ENCODE measurements around the gene HYAL3.
"Not testable (repeated sequence)": the region's sequence is repeated elsewhere in the genome, so short reads cannot be mapped to it uniquely, and the experiment has no call there.

DNA sequence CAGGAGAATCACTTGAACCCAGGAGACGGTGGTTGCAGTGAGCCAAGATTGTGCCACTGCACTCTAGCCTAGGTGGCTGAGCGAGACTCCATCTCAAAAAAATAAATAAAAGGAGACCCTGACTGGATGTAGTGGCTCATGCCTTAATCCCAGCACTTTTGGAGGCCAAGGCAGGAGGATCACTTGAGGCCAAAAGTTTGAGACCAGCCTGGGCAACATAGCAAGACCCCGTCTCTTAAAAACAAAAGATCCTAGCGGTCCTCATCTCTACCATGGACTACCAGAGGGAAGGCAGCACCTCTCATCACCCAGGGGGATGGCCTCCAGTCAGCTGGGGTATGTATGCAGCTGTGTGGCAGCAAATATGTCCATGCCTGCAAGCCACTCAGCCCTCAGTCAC, 37.0 kb downstream of the HYAL3 start:
- TF ChIP-seq, protein P1, sequence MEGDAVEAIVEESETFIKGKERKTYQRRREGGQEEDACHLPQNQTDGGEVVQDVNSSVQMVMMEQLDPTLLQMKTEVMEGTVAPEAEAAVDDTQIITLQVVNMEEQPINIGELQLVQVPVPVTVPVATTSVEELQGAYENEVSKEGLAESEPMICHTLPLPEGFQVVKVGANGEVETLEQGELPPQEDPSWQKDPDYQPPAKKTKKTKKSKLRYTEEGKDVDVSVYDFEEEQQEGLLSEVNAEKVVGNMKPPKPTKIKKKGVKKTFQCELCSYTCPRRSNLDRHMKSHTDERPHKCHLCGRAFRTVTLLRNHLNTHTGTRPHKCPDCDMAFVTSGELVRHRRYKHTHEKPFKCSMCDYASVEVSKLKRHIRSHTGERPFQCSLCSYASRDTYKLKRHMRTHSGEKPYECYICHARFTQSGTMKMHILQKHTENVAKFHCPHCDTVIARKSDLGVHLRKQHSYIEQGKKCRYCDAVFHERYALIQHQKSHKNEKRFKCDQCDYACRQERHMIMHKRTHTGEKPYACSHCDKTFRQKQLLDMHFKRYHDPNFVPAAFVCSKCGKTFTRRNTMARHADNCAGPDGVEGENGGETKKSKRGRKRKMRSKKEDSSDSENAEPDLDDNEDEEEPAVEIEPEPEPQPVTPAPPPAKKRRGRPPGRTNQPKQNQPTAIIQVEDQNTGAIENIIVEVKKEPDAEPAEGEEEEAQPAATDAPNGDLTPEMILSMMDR (conservative IDR thresholded peaks at IDR 0.05; ENCODE audit: low read length): not testable (repeated sequence)
- TF ChIP-seq EZH2phosphoT487 (IDR thresholded peaks at IDR 0.05; ENCODE audit: borderline replicate concordance, low read depth, low read length): not testable (repeated sequence)
